Endothelial cell of umbilical vein (primary cell): Measurements from ENCODE around the gene PTPRK. TPM values are rescaled to one million over a fixed set of nuclear protein-coding genes. Genes with fewer than 3 reads are reported as not detected.

Experiments used
- BruUV-seq: library from RNA; stranded (reverse); fragments of 400-500 nt; replicated peaks from 2 replicates; lab custom pipeline; 2021; lab: Mats Ljungman, UMichigan
- CTCF ChIA-PET: fragments of 300-600, 350-600 bp; sonication (Branson Sonifier 250); formaldehyde crosslinking; loops from one replicate; lab custom pipeline; 2021; ENCODE audit warnings: antibody characterized with exemption, inconsistent platforms; lab: Charles Lee
- POLR2A ChIA-PET: fragments of 300-600, 350-600 bp; sonication (Branson Sonifier 250); formaldehyde crosslinking; loops from one replicate; lab custom pipeline; 2021; ENCODE audit warnings: antibody characterized with exemption, inconsistent platforms; lab: Charles Lee
- DNase-seq: peaks from one replicate; pipeline ENCODE4 v3.0.0-alpha.2; 2011; ENCODE audit warnings: low read depth, low spot score
- FAIRE-seq: peaks from 2 replicates; lab custom pipeline; 2011; peaks lifted over from hg19 to GRCh38; lab: Jason Lieb, UNC
- H2AFZ ChIP-seq: 2 replicates; pipeline ENCODE4 v1.6.0; 2012; ENCODE audit warnings: low read depth, low read length, control low read depth, inconsistent platforms
- H3K27ac ChIP-seq: 2 replicates; pipeline ENCODE4 v1.5.1; 2011; ENCODE audit warnings: low read depth, mild to moderate bottlenecking, control low read depth, low read length, moderate library complexity; ENCODE audit not compliant: insufficient read depth
- H3K27me3 ChIP-seq, 2 experiments: 2 replicates each; pipeline versions ENCODE4 v1.6.0 to v1.6.1; 2011; ENCODE audit warnings: low read length in 2 of 2, mixed read lengths in 1 of 2; ENCODE audit not compliant: control insufficient read depth in 2 of 2, insufficient read depth in 2 of 2
- H3K36me3 ChIP-seq, 2 experiments: 2 replicates in 1 of 2; 3 replicates in 1 of 2; pipeline ENCODE4 v1.5.1; 2011; ENCODE audit warnings: low read length in 2 of 2, mild to moderate bottlenecking in 1 of 2, moderate library complexity in 1 of 2; ENCODE audit not compliant: control insufficient read depth in 2 of 2, insufficient read depth in 2 of 2; ENCODE audit errors: extremely low read depth in 1 of 2
- H3K4me1 ChIP-seq: 3 replicates; pipeline ENCODE4 v1.5.1; 2011; ENCODE audit warnings: mild to moderate bottlenecking, low read length; ENCODE audit not compliant: control insufficient read depth, insufficient read depth; ENCODE audit errors: extremely low read depth
- H3K4me2 ChIP-seq: 2 replicates; pipeline ENCODE4 v1.6.1; 2011; ENCODE audit warnings: low read length, control low read depth, mixed read lengths; ENCODE audit not compliant: insufficient read depth
- H3K4me3 ChIP-seq, 3 experiments: fragments of 200-600 bp in 1 of 3; sonication (generic), shearing (Covaris generic) in 1 of 3; replicated peaks in 1 of 3; 2 replicates each; pipeline ENCODE4 v1.5.1; 2011 to 2016; ENCODE audit warnings: control low read depth in 3 of 3, low read length in 3 of 3, mild to moderate bottlenecking in 2 of 3, inconsistent platforms in 1 of 3, low read depth in 1 of 3, moderate library complexity in 1 of 3; ENCODE audit not compliant: insufficient read depth in 1 of 3
- H3K79me2 ChIP-seq: 2 replicates; pipeline ENCODE4 v1.6.0; 2012; ENCODE audit warnings: low read length, inconsistent platforms; ENCODE audit not compliant: control insufficient read depth, insufficient read depth
- H3K9ac ChIP-seq: replicated peaks from 2 replicates; pipeline ENCODE3; 2011; ENCODE audit warnings: low read length, control low read depth; ENCODE audit not compliant: insufficient read depth; ENCODE audit errors: extremely low read depth
- H3K9me1 ChIP-seq: replicated peaks from 3 replicates; pipeline ENCODE4 v1.6.0; 2011; ENCODE audit warnings: mild to moderate bottlenecking, low read length; ENCODE audit not compliant: control insufficient read depth, insufficient read depth; ENCODE audit errors: extremely low read depth
- H3K9me3 ChIP-seq: replicated peaks from 2 replicates; pipeline ENCODE4 v1.5.1; 2012; ENCODE audit warnings: low read length, inconsistent platforms; ENCODE audit not compliant: control insufficient read depth, insufficient read depth
- H4K20me1 ChIP-seq: replicated peaks from 2 replicates; pipeline ENCODE3; 2011; ENCODE audit warnings: mild to moderate bottlenecking, low read length; ENCODE audit not compliant: control insufficient read depth, insufficient read depth; ENCODE audit errors: extremely low read depth
- CTCF ChIP-seq, 2 donors: IDR thresholded peaks; 1 replicate in 1 of 2; 2 replicates in 1 of 2; pipeline ENCODE4 v1.5.1; 2011; ENCODE audit warnings: low read length in 2 of 2, mild to moderate bottlenecking in 2 of 2, moderate library complexity in 2 of 2, control low read depth in 1 of 2, inconsistent platforms in 1 of 2, low read depth in 1 of 2; ENCODE audit not compliant: insufficient read depth in 1 of 2; ENCODE audit errors: extremely low read depth in 1 of 2
- EZH2 ChIP-seq: IDR thresholded peaks from 2 replicates; pipeline ENCODE4 v1.6.1; 2012; ENCODE audit warnings: borderline replicate concordance, low read depth, mild to moderate bottlenecking, moderate library complexity, low read length, inconsistent platforms; ENCODE audit not compliant: severe bottlenecking
- FOS ChIP-seq: IDR thresholded peaks from 2 replicates; pipeline ENCODE4 v1.6.1; 2011; ENCODE audit warnings: mild to moderate bottlenecking, low read length, moderate library complexity, borderline replicate concordance; ENCODE audit not compliant: insufficient read depth
- GATA2 ChIP-seq: IDR thresholded peaks from 2 replicates; pipeline ENCODE4 v1.7.0; 2011; ENCODE audit warnings: low read depth, mild to moderate bottlenecking, moderate library complexity, mixed read lengths, low read length; ENCODE audit not compliant: insufficient read length, insufficient read depth
- JUN ChIP-seq: IDR thresholded peaks from 2 replicates; pipeline ENCODE4 v1.6.1; 2011; ENCODE audit warnings: borderline replicate concordance, low read depth; ENCODE audit not compliant: insufficient read length, insufficient read depth
- MAX ChIP-seq: IDR thresholded peaks from 2 replicates; pipeline ENCODE4 v1.6.1; 2011; ENCODE audit not compliant: insufficient read depth, insufficient read length
- MYC ChIP-seq: IDR thresholded peaks from one replicate; pipeline ENCODE4 v1.6.1; 2011; ENCODE audit warnings: mild to moderate bottlenecking, low read depth, low read length
- POLR2A ChIP-seq: IDR thresholded peaks from 2 replicates; pipeline ENCODE4 v1.6.1; 2012; ENCODE audit warnings: low read depth, mild to moderate bottlenecking, control low read depth, low read length
- POLR2AphosphoS5 ChIP-seq: IDR thresholded peaks from 2 replicates; pipeline ENCODE4 v1.6.1; 2012; ENCODE audit warnings: low read depth, mild to moderate bottlenecking, control low read depth, low read length, moderate library complexity; ENCODE audit not compliant: insufficient read depth
- dilution Hi-C: fragments of 300-500 bp; cut with MboI; formaldehyde crosslinking; loops from one replicate; pipeline ENCODE4 v1.15.0; 2019; ENCODE audit warnings: low sequenced_read_pairs; ENCODE audit not compliant: extremely low pct_ligation_motif_present
- intact Hi-C: fragments of 100-400 bp; cut with micrococcal nuclease; formaldehyde crosslinking; loops from one replicate; pipeline ENCODE4 v1.10.0; 2022
- polyA plus RNA-seq, 4 experiments: library from polyadenylated mRNA; depleted of rRNA in 3 of 4; stranded (reverse) in 3 of 4; unstranded in 1 of 4; fragments of >200 nt; gene quantifications; 2 replicates each; pipeline versions ENCODE4 v1.2.1 to v1.2.3, GENCODE V29; 2011 to 2012; ENCODE audit warnings: missing spikeins in 1 of 4
- total RNA-seq: library from RNA; stranded (reverse); gene quantifications from 2 replicates; pipeline ENCODE4 v1.2.3, GENCODE V29; 2021

Gene PTPRK
- total and polyA plus RNA-seq, 2 donors (not counting 3 experiments of a cell fraction or from before 2014, with no cell fraction given), result 15.2 to 74.0 TPM

- intact Hi-C loops (no loop called here), dilution Hi-C loops (no loop called here)
- Histone ChIP-seq H3K4me1 (peaks cover 11% of the 10 kb centered on the region), H3K36me3 (no peaks in the 10 kb centered on the region), H3K4me2 (no peak overlapping the region), H3K79me2 (no peaks in the 10 kb centered on the region), H3K9me1 (no peaks in the 10 kb centered on the region), H2AFZ (no peak overlapping the region), H3K27me3 (no peaks in the 10 kb centered on the region), H3K4me3 (no peak overlapping the region), H3K9me3 (no peaks in the 10 kb centered on the region), H3K9ac (no peak overlapping the region), H3K27ac (no peak overlapping the region), H4K20me1 (no peaks in the 10 kb centered on the region)
- DNase-seq (no peak), FAIRE-seq (no peak)
- TF ChIP-seq CTCF (IDR thresholded peaks at IDR 0.05; ENCODE audit: extremely low read depth in 1 of 2, insufficient read depth in 1 of 2, low read depth in 1 of 2, low read length in 2 of 2) (no peak), POLR2A (no peak), POLR2AphosphoS5 (no peak), JUN (no peak), MAX (no peak), MYC (no peak), EZH2 (no peak), FOS (no peak), GATA2 (no peak)
- BruUV-seq, result no TSS peak
- ChIA-PET CTCF (no interaction called here), POLR2A (no interaction called here)
These were observed 358.0 kb downstream of the PTPRK start for GRCh38 chr6:128162423-128162822.
